ENCODE data around the gene RPRD2. TPM values are rescaled to one million over a fixed set of nuclear protein-coding genes. Genes with fewer than 3 reads are reported as not detected.

The RPRD2 gene
- polyA plus RNA-seq, 1 experiment = 19.7 TPM

DNA sequence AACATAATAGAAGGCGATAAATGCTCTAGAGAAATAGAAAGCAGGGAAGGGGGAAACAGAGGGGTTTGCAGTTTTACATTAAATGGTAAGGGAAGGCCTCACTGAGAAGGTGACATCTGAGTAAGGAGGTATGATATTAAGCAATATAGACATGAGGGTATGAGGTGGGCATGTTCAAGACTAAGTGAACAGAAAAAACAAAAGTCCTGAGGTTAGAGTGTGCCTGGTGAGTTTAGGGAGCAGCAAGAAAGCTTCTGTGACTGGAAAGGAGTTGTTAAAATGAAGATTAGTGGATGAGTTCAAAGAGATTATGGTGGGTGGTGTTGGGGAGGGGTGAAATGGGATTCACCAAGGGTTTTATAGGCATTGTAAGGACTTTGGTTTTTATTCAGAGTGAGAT, 8.6 kb downstream of the RPRD2 start:
- TF ChIP-seq, protein P1, sequence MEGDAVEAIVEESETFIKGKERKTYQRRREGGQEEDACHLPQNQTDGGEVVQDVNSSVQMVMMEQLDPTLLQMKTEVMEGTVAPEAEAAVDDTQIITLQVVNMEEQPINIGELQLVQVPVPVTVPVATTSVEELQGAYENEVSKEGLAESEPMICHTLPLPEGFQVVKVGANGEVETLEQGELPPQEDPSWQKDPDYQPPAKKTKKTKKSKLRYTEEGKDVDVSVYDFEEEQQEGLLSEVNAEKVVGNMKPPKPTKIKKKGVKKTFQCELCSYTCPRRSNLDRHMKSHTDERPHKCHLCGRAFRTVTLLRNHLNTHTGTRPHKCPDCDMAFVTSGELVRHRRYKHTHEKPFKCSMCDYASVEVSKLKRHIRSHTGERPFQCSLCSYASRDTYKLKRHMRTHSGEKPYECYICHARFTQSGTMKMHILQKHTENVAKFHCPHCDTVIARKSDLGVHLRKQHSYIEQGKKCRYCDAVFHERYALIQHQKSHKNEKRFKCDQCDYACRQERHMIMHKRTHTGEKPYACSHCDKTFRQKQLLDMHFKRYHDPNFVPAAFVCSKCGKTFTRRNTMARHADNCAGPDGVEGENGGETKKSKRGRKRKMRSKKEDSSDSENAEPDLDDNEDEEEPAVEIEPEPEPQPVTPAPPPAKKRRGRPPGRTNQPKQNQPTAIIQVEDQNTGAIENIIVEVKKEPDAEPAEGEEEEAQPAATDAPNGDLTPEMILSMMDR (IDR thresholded peaks at IDR 0.05; ENCODE audit: low read depth, low read length) = no peak
- no peak overlapping the region for H3K27ac ChIP-seq (ENCODE audit: low read depth, low read length)
- no peak for DNase-seq (ENCODE audit: low read depth, low spot score)
- no peaks in the 10 kb centered on the region; the same call in 1 of the 2 replicates for H3K9me3 ChIP-seq (ENCODE audit: control insufficient read depth, insufficient read depth, low read length)
- ChIA-PET POLR2A (no interaction called here), CTCF (no interaction called here)
- H3K27me3 ChIP-seq (ENCODE audit: control insufficient read depth, insufficient read depth, low read length) = no peaks in the 10 kb centered on the region
- H3K4me3 ChIP-seq (ENCODE audit: low read depth, low read length) = no peak overlapping the region

- Histone ChIP-seq H3K9me3 (ENCODE audit: control insufficient read depth, insufficient read depth, low read length) (no peaks in the 10 kb centered on the region; the same call in 1 of the 2 replicates), H3K4me3 (ENCODE audit: low read depth, low read length) (no peak overlapping the region), H3K27ac (ENCODE audit: low read depth, low read length) (no peak overlapping the region), H3K27me3 (ENCODE audit: control insufficient read depth, insufficient read depth, low read length) (no peaks in the 10 kb centered on the region)
- CTCF ChIA-PET = no interaction called here
- POLR2A ChIA-PET = interaction anchor here (1.8 kb wide), 1 partner anchor 12 kb away, joined by 9 read pairs; the partner anchor contains the start of gene RPRD2
- TF ChIP-seq, protein P1 (IDR thresholded peaks at IDR 0.05; ENCODE audit: low read depth, low read length) = no peak
- DNase-seq (ENCODE audit: low read depth, low spot score) = no peak
Measured at GRCh38 chr1:150376110-150376509, 12.2 kb downstream of the RPRD2 start.

GRCh38 chr1:150383631-150384324, 19.8 kb downstream of the RPRD2 start:
- Histone ChIP-seq H3K9me3 (ENCODE audit: control insufficient read depth, insufficient read depth, low read length) (no peaks in the 10 kb centered on the region), H3K27ac (ENCODE audit: low read depth, low read length) (no peak overlapping the region), H3K27me3 (ENCODE audit: control insufficient read depth, insufficient read depth, low read length) (no peaks in the 10 kb centered on the region), H3K4me3 (ENCODE audit: low read depth, low read length) (no peak overlapping the region)
- ChIA-PET POLR2A (interaction anchor here (0.6 kb wide), 1 partner anchor 628 kb away, joined by 3 read pairs; no protein-coding TSS in a partner anchor), CTCF (no interaction called here)
- DNase-seq (ENCODE audit: low read depth, low spot score) = no peak
- TF ChIP-seq, protein P1 (IDR thresholded peaks at IDR 0.05; ENCODE audit: low read depth, low read length) = no peak

GRCh38 chr1:150385537-150386445, 21.8 kb downstream of the RPRD2 start:
- POLR2A ChIA-PET = no interaction called here
- CTCF ChIA-PET = interaction anchor here (1.5 kb wide), 1 partner anchor 14 kb away, joined by 3 read pairs; no protein-coding TSS in a partner anchor
- no peaks in the 10 kb centered on the region for H3K9me3 ChIP-seq (ENCODE audit: control insufficient read depth, insufficient read depth, low read length)
- no peak overlapping the region for H3K4me3 ChIP-seq (ENCODE audit: low read depth, low read length)
- no peaks in the 10 kb centered on the region for H3K27me3 ChIP-seq (ENCODE audit: control insufficient read depth, insufficient read depth, low read length)
- no peak overlapping the region for H3K27ac ChIP-seq (ENCODE audit: low read depth, low read length)
- TF ChIP-seq, protein P1 (IDR thresholded peaks at IDR 0.05; ENCODE audit: low read depth, low read length) = no peak
- DNase-seq (ENCODE audit: low read depth, low spot score) = no peak
